SK-N-SH (cell line): ENCODE data around the gene CSTF2T. TPM values are rescaled to one million over a fixed set of nuclear protein-coding genes. Genes with fewer than 3 reads are reported as not detected.

Experiments
- CTCF ChIA-PET: fragments of 300-600, 350-600 bp; formaldehyde crosslinking; extraction: SDS; loops from one replicate; lab custom pipeline; 2021; lab: Yijun Ruan, JAX
- POLR2A ChIA-PET: fragments of 350-600 bp; sonication (Branson Sonifier 250); formaldehyde crosslinking; extraction: SDS; loops from one replicate; lab custom pipeline; 2020; ENCODE audit warnings: antibody characterized with exemption, inconsistent platforms; lab: Yijun Ruan, JAX
- DNase-seq: peaks from one replicate; pipeline ENCODE4 v3.0.0; 2012
- H2AFZ ChIP-seq: fragments of 200-600 bp; sonication (generic); 2 replicates; pipeline ENCODE4 v1.8.1; 2016; ENCODE audit warnings: antibody characterized with exemption, mild to moderate bottlenecking, low read depth
- H3F3A ChIP-seq: fragments of 200-600 bp; sonication (generic); replicated peaks from 2 replicates; pipeline ENCODE3; 2016; ENCODE audit warnings: antibody characterized with exemption, mild to moderate bottlenecking; ENCODE audit not compliant: insufficient read depth
- H3K27ac ChIP-seq, 2 experiments: fragments of 200-500 bp in 1 of 2; fragments of 200-600 bp in 1 of 2; sonication (Bioruptor generic) in 1 of 2; sonication (generic), shearing (Covaris generic) in 1 of 2; 2 replicates each; pipeline versions ENCODE4 v1.5.1 to v1.6.1; 2014 to 2016; ENCODE audit warnings: low read depth in 2 of 2, inconsistent platforms in 1 of 2, low read length in 1 of 2, mild to moderate bottlenecking in 1 of 2, mixed read lengths in 1 of 2
- H3K27me3 ChIP-seq: fragments of 200-600 bp; sonication (generic), shearing (Covaris generic); 2 replicates; pipeline ENCODE4 v1.6.1; 2016; ENCODE audit warnings: mixed run types; ENCODE audit not compliant: insufficient read depth
- H3K36me3 ChIP-seq, 2 experiments: fragments of 200-500 bp in 1 of 2; fragments of 200-600 bp in 1 of 2; sonication (Bioruptor generic) in 1 of 2; sonication (generic) in 1 of 2; replicated peaks in 1 of 2; 2 replicates each; pipeline versions ENCODE3 to v1.5.1; 2014 to 2016; ENCODE audit warnings: low read length in 1 of 2, mild to moderate bottlenecking in 1 of 2; ENCODE audit not compliant: insufficient read depth in 2 of 2, control insufficient read depth in 1 of 2
- H3K4me1 ChIP-seq, 2 experiments: fragments of 200-500 bp in 1 of 2; fragments of 200-600 bp in 1 of 2; sonication (Bioruptor generic) in 1 of 2; sonication (generic), shearing (Covaris generic) in 1 of 2; 2 replicates each; pipeline versions ENCODE4 v1.5.1 to v1.6.1; 2014 to 2016; ENCODE audit warnings: low read depth in 1 of 2, low read length in 1 of 2, mixed run types in 1 of 2; ENCODE audit not compliant: insufficient read depth in 2 of 2, control insufficient read depth in 1 of 2
- H3K4me2 ChIP-seq: fragments of 200-600 bp; sonication (generic), shearing (Covaris generic); 2 replicates; pipeline ENCODE4 v1.6.1; 2017; ENCODE audit warnings: mixed run types
- H3K4me3 ChIP-seq, 2 experiments: fragments of 200-500 bp in 1 of 2; fragments of 200-600 bp in 1 of 2; sonication (Bioruptor generic) in 1 of 2; sonication (generic), shearing (Covaris generic) in 1 of 2; 2 replicates each; pipeline versions ENCODE4 v1.5.1 to v1.8.1; 2014 to 2016; ENCODE audit warnings: low read depth in 2 of 2, inconsistent platforms in 1 of 2, low read length in 1 of 2, mild to moderate bottlenecking in 1 of 2, mixed read lengths in 1 of 2, moderate library complexity in 1 of 2
- H3K79me2 ChIP-seq: fragments of 200-600 bp; sonication (generic); 2 replicates; pipeline ENCODE4 v1.8.1; 2017; ENCODE audit warnings: mild to moderate bottlenecking; ENCODE audit not compliant: insufficient read depth
- H3K9ac ChIP-seq: fragments of 200-600 bp; sonication (generic); 2 replicates; pipeline ENCODE4 v1.6.1; 2017; ENCODE audit warnings: mixed run types
- H3K9me2 ChIP-seq: fragments of 200-600 bp; sonication (generic); 2 replicates; pipeline ENCODE4 v1.6.1; 2017; ENCODE audit warnings: mixed run types
- H3K9me3 ChIP-seq: fragments of 200-600 bp; sonication (generic); 2 replicates; pipeline ENCODE4 v1.6.1; 2017; ENCODE audit warnings: mixed run types, mild to moderate bottlenecking, moderate library complexity
- H4K20me1 ChIP-seq: fragments of 200-600 bp; sonication (generic); 2 replicates; pipeline ENCODE4 v1.6.1; 2017; ENCODE audit warnings: mild to moderate bottlenecking, mixed run types; ENCODE audit not compliant: insufficient read depth
- CHD2 ChIP-seq: fragments of 150-350 bp; IDR thresholded peaks from 2 replicates; pipeline ENCODE4 v1.6.1; 2018; ENCODE audit warnings: low read length; ENCODE audit not compliant: partially characterized antibody
- ELF1 ChIP-seq: IDR thresholded peaks from 2 replicates; pipeline ENCODE4 v1.4.0; 2012
- EZH2phosphoT487 ChIP-seq: fragments of 200-600 bp; sonication (generic); IDR thresholded peaks from 2 replicates; pipeline ENCODE4 v1.6.1; 2017; ENCODE audit warnings: low read depth, mixed run types, mild to moderate bottlenecking, antibody characterized with exemption, moderate library complexity, borderline replicate concordance
- FOSL2 ChIP-seq: IDR thresholded peaks from 2 replicates; pipeline ENCODE4 v1.4.0; 2012; ENCODE audit warnings: low read depth, mild to moderate bottlenecking, moderate library complexity, borderline replicate concordance
- FOXM1 ChIP-seq: IDR thresholded peaks from 2 replicates; pipeline ENCODE4 v1.4.0; 2012; ENCODE audit warnings: low read depth, mild to moderate bottlenecking
- GABPA ChIP-seq: IDR thresholded peaks from 2 replicates; pipeline ENCODE4 v1.4.0; 2012; ENCODE audit warnings: low read depth, mild to moderate bottlenecking
- JUND ChIP-seq: IDR thresholded peaks from 2 replicates; pipeline ENCODE4 v1.4.0; 2012
- MEF2A ChIP-seq: IDR thresholded peaks from 2 replicates; pipeline ENCODE4 v1.4.0; 2012; ENCODE audit warnings: low read depth, borderline replicate concordance
- RCOR1 ChIP-seq: fragments of 150-350 bp; IDR thresholded peaks from 2 replicates; pipeline ENCODE4 v1.6.1; 2017; ENCODE audit warnings: antibody characterized with exemption, low read length
- RXRA ChIP-seq: IDR thresholded peaks from 2 replicates; pipeline ENCODE4 v1.4.0; 2012; ENCODE audit warnings: low read depth, mild to moderate bottlenecking, borderline replicate concordance
- SIN3A ChIP-seq: IDR thresholded peaks from 2 replicates; pipeline ENCODE4 v1.6.1; 2012; ENCODE audit warnings: low read depth, mild to moderate bottlenecking, low read length, moderate library complexity, borderline replicate concordance
- TCF12 ChIP-seq: IDR thresholded peaks from 2 replicates; pipeline ENCODE4 v1.4.0; 2012
- WGBS: methylation state at CpG from one replicate; pipeline ENCODE4 v1.1.6; 2017; ENCODE audit warnings: low lambda C conversion rate; 5-methylcytosine and 5-hydroxymethylcytosine counted together
- polyA plus RNA-seq, 3 experiments: library from polyadenylated mRNA; depleted of rRNA; stranded (reverse); fragments of >200 nt; gene quantifications; 2 replicates each; pipeline ENCODE4 v1.2.3, GENCODE V29; 2012
- TF ChIP-seq, protein P1 (sequence below): IDR thresholded peaks from 2 replicates; pipeline ENCODE4 v1.4.0; 2012; ENCODE audit warnings: low read depth
- TF ChIP-seq, protein P2 (sequence below): fragments of 150-350 bp; IDR thresholded peaks from 2 replicates; pipeline ENCODE4 v1.6.1; 2017; ENCODE audit warnings: antibody characterized with exemption, low read length, low read depth, borderline replicate concordance
- TF ChIP-seq, protein P3 (sequence below): fragments of 150-350 bp; IDR thresholded peaks from 2 replicates; pipeline ENCODE4 v1.6.1; 2016; ENCODE audit warnings: mild to moderate bottlenecking, low read depth, low read length
- TF ChIP-seq, protein P4 (sequence below): IDR thresholded peaks from 2 replicates; pipeline ENCODE4 v1.6.1; 2012; ENCODE audit warnings: mild to moderate bottlenecking, low read depth, low read length, moderate library complexity

CSTF2T gene
- polyA plus RNA-seq, 1 of the 3 experiments (the other 2 are of a cell fraction), result 4.3 TPM

DNA sequence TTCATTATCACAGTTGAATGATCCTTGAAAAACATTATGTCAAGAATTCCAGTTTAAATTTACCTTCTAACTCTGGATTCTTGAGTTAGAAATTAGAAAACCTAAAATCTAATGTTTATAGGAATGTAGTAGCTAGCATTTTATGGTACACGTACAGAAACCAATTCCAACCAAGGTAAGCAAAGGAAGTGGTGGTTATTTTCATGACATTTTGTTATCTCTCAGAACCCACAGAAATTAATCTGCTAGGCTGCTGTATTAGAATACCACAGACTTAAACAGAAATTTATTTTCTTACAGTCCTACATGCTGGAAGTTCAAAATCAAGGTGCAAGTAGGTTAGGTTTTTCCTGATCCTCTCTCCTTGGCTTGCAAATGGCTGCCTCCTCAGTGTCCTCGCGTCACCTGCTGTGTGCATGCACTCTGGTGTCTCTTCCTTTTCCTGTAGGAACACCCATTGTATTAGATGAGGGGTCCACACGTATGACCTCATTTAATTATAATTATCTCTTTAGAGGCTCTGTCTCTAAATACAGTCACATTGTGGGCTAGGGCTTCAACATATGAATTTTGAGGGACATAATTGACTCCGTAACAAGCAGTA, 8.5 kb upstream of the CSTF2T start:
- Histone ChIP-seq H3K9me2 (no peaks in the 10 kb centered on the region), H3K79me2 (no peaks in the 10 kb centered on the region), H3F3A (no peaks in the 10 kb centered on the region), H3K9ac (no peak overlapping the region), H3K9me3 (no peaks in the 10 kb centered on the region)
- POLR2A ChIA-PET, result no interaction called here
- TF ChIP-seq, protein P1, sequence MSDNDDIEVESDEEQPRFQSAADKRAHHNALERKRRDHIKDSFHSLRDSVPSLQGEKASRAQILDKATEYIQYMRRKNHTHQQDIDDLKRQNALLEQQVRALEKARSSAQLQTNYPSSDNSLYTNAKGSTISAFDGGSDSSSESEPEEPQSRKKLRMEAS, result no peak
- TF ChIP-seq RXRA (no peak), CHD2 (no peak), EZH2phosphoT487 (no peak), JUND (no peak), RCOR1 (no peak), TCF12 (no peak), GABPA (no peak), ELF1 (no peak), FOXM1 (no peak), FOSL2 (no peak), SIN3A (no peak), MEF2A (no peak)
- TF ChIP-seq, protein P2, sequence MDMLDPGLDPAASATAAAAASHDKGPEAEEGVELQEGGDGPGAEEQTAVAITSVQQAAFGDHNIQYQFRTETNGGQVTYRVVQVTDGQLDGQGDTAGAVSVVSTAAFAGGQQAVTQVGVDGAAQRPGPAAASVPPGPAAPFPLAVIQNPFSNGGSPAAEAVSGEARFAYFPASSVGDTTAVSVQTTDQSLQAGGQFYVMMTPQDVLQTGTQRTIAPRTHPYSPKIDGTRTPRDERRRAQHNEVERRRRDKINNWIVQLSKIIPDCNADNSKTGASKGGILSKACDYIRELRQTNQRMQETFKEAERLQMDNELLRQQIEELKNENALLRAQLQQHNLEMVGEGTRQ, result no peak
- TF ChIP-seq, protein P3, sequence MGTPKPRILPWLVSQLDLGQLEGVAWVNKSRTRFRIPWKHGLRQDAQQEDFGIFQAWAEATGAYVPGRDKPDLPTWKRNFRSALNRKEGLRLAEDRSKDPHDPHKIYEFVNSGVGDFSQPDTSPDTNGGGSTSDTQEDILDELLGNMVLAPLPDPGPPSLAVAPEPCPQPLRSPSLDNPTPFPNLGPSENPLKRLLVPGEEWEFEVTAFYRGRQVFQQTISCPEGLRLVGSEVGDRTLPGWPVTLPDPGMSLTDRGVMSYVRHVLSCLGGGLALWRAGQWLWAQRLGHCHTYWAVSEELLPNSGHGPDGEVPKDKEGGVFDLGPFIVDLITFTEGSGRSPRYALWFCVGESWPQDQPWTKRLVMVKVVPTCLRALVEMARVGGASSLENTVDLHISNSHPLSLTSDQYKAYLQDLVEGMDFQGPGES, result no peak
- TF ChIP-seq, protein P4, sequence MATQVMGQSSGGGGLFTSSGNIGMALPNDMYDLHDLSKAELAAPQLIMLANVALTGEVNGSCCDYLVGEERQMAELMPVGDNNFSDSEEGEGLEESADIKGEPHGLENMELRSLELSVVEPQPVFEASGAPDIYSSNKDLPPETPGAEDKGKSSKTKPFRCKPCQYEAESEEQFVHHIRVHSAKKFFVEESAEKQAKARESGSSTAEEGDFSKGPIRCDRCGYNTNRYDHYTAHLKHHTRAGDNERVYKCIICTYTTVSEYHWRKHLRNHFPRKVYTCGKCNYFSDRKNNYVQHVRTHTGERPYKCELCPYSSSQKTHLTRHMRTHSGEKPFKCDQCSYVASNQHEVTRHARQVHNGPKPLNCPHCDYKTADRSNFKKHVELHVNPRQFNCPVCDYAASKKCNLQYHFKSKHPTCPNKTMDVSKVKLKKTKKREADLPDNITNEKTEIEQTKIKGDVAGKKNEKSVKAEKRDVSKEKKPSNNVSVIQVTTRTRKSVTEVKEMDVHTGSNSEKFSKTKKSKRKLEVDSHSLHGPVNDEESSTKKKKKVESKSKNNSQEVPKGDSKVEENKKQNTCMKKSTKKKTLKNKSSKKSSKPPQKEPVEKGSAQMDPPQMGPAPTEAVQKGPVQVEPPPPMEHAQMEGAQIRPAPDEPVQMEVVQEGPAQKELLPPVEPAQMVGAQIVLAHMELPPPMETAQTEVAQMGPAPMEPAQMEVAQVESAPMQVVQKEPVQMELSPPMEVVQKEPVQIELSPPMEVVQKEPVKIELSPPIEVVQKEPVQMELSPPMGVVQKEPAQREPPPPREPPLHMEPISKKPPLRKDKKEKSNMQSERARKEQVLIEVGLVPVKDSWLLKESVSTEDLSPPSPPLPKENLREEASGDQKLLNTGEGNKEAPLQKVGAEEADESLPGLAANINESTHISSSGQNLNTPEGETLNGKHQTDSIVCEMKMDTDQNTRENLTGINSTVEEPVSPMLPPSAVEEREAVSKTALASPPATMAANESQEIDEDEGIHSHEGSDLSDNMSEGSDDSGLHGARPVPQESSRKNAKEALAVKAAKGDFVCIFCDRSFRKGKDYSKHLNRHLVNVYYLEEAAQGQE, result no peak
- TF ChIP-seq, all 33 proteins: peak for 0
- no peaks in the 10 kb centered on the region; a peak in 2 of 4 replicates for H3K4me1 ChIP-seq
- CTCF ChIA-PET, result no interaction called here
- H3K4me2 ChIP-seq, result no peak overlapping the region
- WGBS, result 89% methylated on average over 5 of the region's 5 CpGs
- H3K36me3 ChIP-seq, result no peaks in the 10 kb centered on the region
- DNase-seq, result no peak
- H3K27me3 ChIP-seq, result no peaks in the 10 kb centered on the region
- no peak overlapping the region for H3K27ac ChIP-seq
- H2AFZ ChIP-seq, result no peak overlapping the region
- H3K4me3 ChIP-seq, result no peak overlapping the region
- H4K20me1 ChIP-seq, result no peaks in the 10 kb centered on the region
